ENCODE measurements around the gene STMND1. TPM values are rescaled to one million over a fixed set of nuclear protein-coding genes. Genes with fewer than 3 reads are reported as not detected.

Gene STMND1
- total and polyA plus RNA-seq, 8 donors, result not detected

GRCh38 chr6:17091122-17091521, 10.7 kb upstream of the STMND1 start:
- intact Hi-C loops (cut with DNase I; ENCODE audit: low total_unique reads), result no loop called here
- Histone ChIP-seq H3K36me3 (no peaks in the 10 kb centered on the region), H3K9me3 (no peaks in the 10 kb centered on the region), H3K4me1 (peaks cover 0 to 3% (median under 1%) of the 10 kb centered on the region in 4 donors), H3K27me3 (peaks cover 0 to 7% (median 0%) of the 10 kb centered on the region in 3 donors), H3K27ac (no peak overlapping the region), H3K4me3 (no peak overlapping the region)
- TF ChIP-seq POLR2AphosphoS5 (IDR thresholded peaks at IDR 0.05), result no peak
- peak in 1 of 7 experiments; percentile 15 for TF ChIP-seq CTCF (IDR thresholded peaks at IDR 0.05)
- WGBS, 5 donors, result 63 to 81% (median 73%) methylated on average over 3 of the region's 3 CpGs
- no peak for DNase-seq

- no peak overlapping the region for H3K27ac ChIP-seq
- 47 to 52% (median 49%) methylated on average over 5 of the region's 5 CpGs for WGBS, 5 donors
- TF ChIP-seq POLR2A (IDR thresholded peaks at IDR 0.05) (no peak), EP300 (IDR thresholded peaks at IDR 0.05) (no peak), CTCF (IDR thresholded peaks at IDR 0.05) (no peak), POLR2AphosphoS5 (IDR thresholded peaks at IDR 0.05) (no peak)
Measured at GRCh38 chr6:17093686-17094085, 8.2 kb upstream of the STMND1 start.

GRCh38 chr6:17096096-17096495, 5.8 kb upstream of the STMND1 start:
- Histone ChIP-seq H3K9me3 (no peaks in the 10 kb centered on the region), H3K27me3 (peaks cover 0 to 7% (median 0%) of the 10 kb centered on the region in 3 donors), H3K27ac (no peak overlapping the region), H3K4me1 (peaks cover 0 to 15% (median 6%) of the 10 kb centered on the region in 4 donors), H3K4me3 (no peak overlapping the region), H3K36me3 (no peaks in the 10 kb centered on the region)
- 38 to 50% (median 45%) methylated on average over 6 of the region's 6 CpGs for WGBS, 5 donors
- TF ChIP-seq POLR2AphosphoS5 (IDR thresholded peaks at IDR 0.05) (no peak), POLR2A (IDR thresholded peaks at IDR 0.05) (no peak), CTCF (IDR thresholded peaks at IDR 0.05) (no peak), EP300 (IDR thresholded peaks at IDR 0.05) (no peak)
- intact Hi-C loops (cut with DNase I; ENCODE audit: low total_unique reads), result no loop called here
- DNase-seq, result peak in 1 of 2 donors; percentile 47

More at GRCh38 chr6:17093686-17094085, 8.2 kb upstream of the STMND1 start:
- Histone ChIP-seq H3K36me3 (no peaks in the 10 kb centered on the region), H3K4me3 (no peak overlapping the region), H3K9me3 (no peaks in the 10 kb centered on the region), H3K27me3 (peaks cover 0 to 7% (median 0%) of the 10 kb centered on the region in 3 donors), H3K4me1 (peaks cover 0 to 12% (median 5%) of the 10 kb centered on the region in 4 donors)
- peak in 1 of 2 donors; percentile 22 for DNase-seq
- intact Hi-C loops (cut with DNase I; ENCODE audit: low total_unique reads), result no loop called here

- peak in 1 of 2 donors; percentile 56 for DNase-seq
- Histone ChIP-seq H3K4me3 (no peak overlapping the region), H3K27me3 (peaks cover 0 to 10% (median 2%) of the 10 kb centered on the region in 3 donors), H3K27ac (no peak overlapping the region), H3K36me3 (no peaks in the 10 kb centered on the region), H3K9me3 (no peaks in the 10 kb centered on the region), H3K4me1 (peaks cover 3 to 21% (median 11%) of the 10 kb centered on the region in 4 donors)
- 18 to 53% (median 27%) methylated on average over 1 of the region's 1 CpG for WGBS, 5 donors
- no peak for TF ChIP-seq EP300 (IDR thresholded peaks at IDR 0.05)
- TF ChIP-seq POLR2A (IDR thresholded peaks at IDR 0.05), result no peak
- no peak for TF ChIP-seq POLR2AphosphoS5 (IDR thresholded peaks at IDR 0.05)
- TF ChIP-seq CTCF (IDR thresholded peaks at IDR 0.05), result no peak
- intact Hi-C loops (cut with DNase I; ENCODE audit: low total_unique reads), result no loop called here
Measured at GRCh38 chr6:17096652-17097051, 5.2 kb upstream of the STMND1 start.
